GM19372 (cell line): ENCODE data around the gene PRC1.
A peak's percentile ranks its signal among the peaks of the same experiment; 100 is the strongest.

ENCODE experiments used
- ATAC-seq: cut with Tn5 transposase; IDR thresholded peaks from one replicate; pipeline ENCODE4 v1.9.1; 2021; ENCODE audit warnings: mild to moderate bottlenecking, low read depth, moderate library complexity; ENCODE audit not compliant: unreplicated experiment

PRC1 gene

GRCh38 chr15:90957031-90957790 lies 37.1 kb downstream of the PRC1 start:
- no peak for ATAC-seq

GRCh38 chr15:90956274-90957030 lies 37.9 kb downstream of the PRC1 start:
- no peak for ATAC-seq

- ATAC-seq, result no peak
These were observed 38.6 kb downstream of the PRC1 start for GRCh38 chr15:90955624-90956273.

- peak; percentile 93 for ATAC-seq
These were observed 39.4 kb downstream of the PRC1 start, which contains the start of gene RCCD1 for GRCh38 chr15:90954712-90955623. Gene RCCD1, plus strand, starts transcription at chr15:90954884. Its CDS starts 1,851 bp downstream, at chr15:90956735.

DNA sequence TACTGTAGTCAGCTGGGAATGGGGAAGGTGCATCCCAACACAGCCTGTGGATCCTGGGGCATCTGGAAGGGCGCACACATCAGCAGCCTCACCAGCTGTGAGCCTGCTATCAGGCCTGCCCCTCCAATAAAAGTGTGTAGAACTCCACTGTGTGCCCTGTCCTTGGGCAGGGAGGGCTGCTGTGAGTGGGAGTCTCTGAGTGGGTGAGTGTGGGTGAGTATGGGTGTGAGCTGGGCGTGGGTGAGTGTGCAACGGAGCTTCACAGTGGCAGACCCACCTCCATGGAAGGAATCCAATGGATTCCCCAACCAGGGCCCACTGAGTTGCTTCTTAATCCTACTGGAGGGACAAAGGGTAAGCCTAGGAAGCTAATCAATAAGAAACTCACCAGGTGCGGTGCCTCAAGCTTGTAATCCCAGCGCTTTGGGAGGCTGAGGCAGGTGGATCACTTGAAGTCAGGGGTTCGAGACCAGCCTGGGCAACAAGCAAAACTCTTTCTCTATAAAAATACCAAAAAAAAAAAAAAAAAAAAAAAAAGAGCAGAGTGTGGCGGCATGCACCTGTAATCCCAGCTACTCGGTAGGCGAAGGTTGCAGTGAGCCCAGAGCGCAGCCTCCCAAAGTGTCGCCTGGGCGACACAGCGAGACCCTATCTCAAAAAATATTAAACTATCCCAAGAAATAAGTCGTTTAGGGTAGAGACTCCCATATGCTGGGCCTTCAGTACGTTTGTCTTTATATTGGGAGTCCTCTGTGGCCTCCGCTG lies 40.2 kb downstream of the PRC1 start:
- ATAC-seq, result no peak

DNA sequence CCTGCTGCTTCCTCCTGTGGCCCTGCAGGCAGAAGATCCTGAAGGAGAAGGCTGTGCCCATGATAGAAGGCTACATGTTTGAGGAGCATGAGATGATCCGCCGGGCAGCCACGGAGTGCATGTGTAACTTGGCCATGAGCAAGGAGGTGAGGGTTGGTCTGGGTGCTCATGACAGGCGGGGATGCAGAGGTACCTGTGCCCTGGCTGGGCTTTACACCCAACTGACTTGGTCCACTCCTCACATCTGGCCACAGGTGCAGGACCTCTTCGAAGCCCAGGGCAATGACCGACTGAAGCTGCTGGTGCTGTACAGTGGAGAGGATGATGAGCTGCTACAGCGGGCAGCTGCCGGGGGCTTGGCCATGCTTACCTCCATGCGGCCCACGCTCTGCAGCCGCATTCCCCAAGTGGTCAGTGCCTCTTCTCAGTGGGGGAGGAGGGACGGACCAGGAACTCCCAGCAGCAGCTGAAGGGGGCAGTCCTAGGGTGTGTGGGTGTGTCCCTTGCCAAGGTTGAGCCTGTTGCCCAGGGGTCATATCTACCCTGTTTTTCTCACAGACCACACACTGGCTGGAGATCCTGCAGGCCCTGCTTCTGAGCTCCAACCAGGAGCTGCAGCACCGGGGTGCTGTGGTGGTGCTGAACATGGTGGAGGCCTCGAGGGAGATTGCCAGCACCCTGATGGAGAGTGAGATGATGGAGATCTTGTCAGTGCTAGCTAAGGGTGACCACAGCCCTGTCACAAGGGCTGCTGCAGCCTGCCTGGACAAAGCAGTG lies 41.2 kb downstream of the PRC1 start:
- no peak for ATAC-seq

GRCh38 chr15:90950676-90951075 lies 43.7 kb downstream of the PRC1 start:
- no peak for ATAC-seq

DNA sequence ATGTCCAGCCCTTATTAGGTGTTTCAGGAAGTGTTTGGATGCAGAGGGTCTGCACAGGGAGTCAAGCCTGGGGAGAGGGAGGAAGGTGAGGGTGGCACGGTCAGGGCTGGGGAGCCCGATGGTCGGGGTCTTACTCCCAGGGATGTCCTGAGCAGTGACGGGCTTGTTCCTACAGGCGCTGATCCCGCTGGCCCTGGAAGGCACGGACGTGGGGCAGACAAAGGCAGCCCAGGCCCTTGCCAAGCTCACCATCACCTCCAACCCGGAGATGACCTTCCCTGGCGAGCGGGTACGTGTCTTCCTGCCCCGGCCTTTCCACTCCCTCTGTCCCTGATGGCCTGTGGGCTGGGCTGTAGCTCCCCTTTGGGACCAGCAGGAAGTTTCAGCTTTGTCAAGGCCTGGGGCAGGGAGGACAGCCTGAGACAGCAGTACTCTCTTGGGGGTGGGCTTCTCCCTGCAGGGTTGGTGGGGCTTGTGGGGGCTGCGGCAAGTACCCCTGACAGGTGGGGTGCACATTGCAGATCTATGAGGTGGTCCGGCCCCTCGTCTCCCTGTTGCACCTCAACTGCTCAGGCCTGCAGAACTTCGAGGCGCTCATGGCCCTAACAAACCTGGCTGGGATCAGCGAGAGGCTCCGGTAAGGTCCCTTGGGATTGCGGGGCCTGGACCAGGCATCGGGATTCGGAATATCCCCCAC lies 44.2 kb downstream of the PRC1 start:
- no peak for ATAC-seq

DNA sequence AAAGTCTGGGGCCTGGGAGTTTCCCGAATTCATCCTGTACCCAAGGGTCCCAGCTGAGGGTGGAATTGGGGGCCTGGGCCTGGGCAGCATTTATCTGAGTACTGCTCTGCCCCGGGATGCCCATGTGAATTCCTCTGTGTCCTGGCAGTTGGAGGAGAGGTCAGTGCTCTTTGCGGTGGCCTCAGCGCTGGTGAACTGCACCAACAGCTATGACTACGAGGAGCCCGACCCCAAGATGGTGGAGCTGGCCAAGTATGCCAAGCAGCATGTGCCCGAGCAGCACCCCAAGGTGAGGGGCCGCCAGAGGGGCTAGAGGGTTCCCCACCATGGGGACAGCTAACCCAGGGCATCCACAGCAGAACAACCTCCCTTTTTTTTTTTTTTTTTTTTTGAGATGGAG lies 45.8 kb downstream of the PRC1 start:
- ATAC-seq, result no peak

DNA sequence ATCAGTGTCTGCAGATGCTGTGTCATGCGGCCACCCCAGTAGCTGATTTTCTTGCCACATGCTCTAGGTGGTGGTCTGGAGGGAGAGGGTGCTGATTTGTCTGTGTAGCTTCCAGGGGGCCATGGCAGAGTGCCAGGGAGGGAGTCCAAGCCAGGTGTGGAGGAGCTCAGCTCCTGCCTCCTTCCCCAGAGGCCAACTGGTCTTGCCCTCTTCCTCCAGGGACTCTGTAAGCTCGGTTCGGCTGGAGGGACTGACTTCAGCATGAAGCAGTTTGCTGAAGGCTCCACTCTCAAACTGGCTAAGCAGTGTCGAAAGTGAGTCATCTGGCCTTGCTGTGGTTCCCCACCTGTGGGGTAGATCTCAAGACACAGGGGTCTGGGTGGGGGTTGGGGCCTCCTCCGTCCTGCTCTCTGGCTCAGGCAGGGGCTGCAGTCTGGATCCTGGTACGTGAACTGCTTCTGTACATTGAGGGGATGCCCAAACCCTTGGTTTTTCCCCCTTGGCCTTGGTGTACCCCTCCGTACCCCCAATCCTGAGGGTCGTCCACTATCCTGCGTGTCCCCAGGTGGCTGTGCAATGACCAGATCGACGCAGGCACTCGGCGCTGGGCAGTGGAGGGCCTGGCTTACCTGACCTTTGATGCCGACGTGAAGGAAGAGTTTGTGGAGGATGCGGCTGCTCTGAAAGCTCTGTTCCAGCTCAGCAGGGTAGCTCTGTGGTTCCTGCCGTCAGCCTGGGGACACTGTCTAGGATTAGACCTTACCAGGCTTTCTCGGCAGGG lies 46.6 kb downstream of the PRC1 start:
- ATAC-seq, result no peak

DNA sequence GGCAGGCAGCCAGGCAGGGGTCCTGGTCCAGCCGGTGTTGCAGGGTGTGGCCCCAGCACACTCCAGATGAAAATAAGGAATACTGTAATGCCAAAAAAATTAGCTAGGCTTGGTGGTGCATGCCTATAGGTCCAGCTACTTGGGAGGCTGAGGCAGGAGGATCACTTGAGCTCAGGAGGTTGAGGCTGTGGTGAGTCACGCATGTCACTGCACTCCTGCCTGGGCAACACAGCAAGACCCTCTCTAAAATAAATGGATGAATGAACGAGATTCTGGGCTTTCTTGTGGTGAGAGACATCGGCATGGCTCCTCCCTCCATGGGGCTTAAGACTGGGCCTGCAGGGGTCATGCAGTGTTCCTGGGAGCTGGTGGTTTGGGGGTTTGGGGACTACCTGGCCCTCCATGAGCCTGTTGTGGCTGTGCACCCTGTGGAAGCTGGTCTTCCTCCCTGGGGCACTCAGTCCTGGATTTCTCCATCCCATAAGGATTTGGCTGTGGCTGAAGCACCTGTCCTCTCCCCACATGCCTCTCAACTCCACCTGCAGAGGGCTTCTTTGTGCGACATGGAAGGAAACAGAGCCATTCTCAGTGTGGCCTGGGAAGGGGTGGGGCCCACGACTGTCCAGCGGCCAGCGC lies 47.3 kb downstream of the PRC1 start:
- ATAC-seq, result no peak

- ATAC-seq, result no peak
These were observed 47.8 kb downstream of the PRC1 start for GRCh38 chr15:90946538-90946937.

DNA sequence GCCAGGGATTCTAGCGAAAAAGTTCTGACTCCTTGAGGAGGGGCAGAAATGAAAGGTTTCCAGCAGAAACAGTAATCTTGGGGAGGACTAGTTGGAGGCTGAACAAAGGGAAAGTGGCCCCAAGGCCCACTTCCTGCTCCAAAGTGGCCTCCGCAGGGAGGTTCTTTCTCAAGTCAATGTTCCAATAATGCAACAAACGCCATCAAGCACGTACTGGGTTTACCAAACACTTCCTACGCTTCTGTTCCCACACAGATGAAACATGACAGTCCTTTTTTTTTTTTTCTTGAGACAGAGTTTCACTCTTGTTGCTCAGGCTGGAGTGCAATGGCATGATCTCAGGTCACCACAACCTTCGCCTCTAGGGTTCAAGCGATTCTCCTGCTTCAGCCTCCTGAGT lies 49.2 kb downstream of the PRC1 start:
- no peak for ATAC-seq

- no peak for ATAC-seq
These were observed 51.8 kb downstream of the PRC1 start for GRCh38 chr15:90942354-90943120.

DNA sequence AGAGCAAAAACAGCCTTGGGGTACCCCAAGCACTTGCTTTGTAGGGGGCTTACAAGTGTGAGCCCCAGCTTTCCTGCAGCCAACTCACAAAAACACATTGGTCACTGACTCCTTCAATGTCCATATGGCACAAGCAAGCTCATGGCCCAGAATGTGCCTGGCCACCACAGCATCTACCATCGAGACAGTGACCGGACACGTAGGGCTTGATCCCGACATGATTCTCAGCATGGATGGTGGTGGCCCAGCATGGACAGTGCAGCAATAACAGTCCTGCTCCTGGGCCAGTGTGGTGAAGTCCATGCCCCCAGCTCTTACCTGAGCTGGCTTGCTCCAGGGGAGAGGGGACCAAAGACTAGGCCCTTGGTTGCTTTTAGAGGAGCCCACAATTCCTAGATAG lies 53.3 kb downstream of the PRC1 start:
- no peak for ATAC-seq

GRCh38 chr15:90939756-90940155 lies 54.6 kb downstream of the PRC1 start:
- no peak for ATAC-seq
